Measurements from ENCODE around the gene PRG2.

The PRG2 gene

DNA sequence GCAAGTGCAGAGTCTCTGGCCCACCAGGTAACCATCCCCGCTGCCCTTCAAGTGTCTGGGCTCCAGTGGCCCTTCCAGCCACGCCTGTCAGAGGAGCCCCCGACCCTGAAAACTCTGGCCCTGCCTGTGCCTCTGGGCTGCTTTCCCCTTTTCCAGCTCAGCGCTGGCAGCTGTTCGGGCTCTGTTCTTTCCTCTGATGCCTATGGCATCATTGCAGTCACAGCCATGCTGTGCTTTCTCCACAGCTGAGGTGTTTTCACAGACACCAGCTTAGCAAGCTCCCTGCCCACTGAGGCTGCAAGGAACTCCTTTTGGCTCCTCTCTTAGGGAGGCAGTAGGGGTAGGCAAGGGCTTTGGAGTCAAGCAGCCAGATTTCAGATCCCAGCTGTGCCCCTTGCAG lies 31.1 kb downstream of the PRG2 start:
- H3K4me2 ChIP-seq (ENCODE audit: low read depth, low read length, poor library complexity, severe bottlenecking) = no peak overlapping the region
- TF ChIP-seq, protein P1, sequence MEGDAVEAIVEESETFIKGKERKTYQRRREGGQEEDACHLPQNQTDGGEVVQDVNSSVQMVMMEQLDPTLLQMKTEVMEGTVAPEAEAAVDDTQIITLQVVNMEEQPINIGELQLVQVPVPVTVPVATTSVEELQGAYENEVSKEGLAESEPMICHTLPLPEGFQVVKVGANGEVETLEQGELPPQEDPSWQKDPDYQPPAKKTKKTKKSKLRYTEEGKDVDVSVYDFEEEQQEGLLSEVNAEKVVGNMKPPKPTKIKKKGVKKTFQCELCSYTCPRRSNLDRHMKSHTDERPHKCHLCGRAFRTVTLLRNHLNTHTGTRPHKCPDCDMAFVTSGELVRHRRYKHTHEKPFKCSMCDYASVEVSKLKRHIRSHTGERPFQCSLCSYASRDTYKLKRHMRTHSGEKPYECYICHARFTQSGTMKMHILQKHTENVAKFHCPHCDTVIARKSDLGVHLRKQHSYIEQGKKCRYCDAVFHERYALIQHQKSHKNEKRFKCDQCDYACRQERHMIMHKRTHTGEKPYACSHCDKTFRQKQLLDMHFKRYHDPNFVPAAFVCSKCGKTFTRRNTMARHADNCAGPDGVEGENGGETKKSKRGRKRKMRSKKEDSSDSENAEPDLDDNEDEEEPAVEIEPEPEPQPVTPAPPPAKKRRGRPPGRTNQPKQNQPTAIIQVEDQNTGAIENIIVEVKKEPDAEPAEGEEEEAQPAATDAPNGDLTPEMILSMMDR (IDR thresholded peaks at IDR 0.05; ENCODE audit: insufficient read depth, low read length, poor library complexity, severe bottlenecking) = no peak
- TF ChIP-seq EZH2phosphoT487 (conservative IDR thresholded peaks at IDR 0.05; ENCODE audit: low read length) = no peak

DNA sequence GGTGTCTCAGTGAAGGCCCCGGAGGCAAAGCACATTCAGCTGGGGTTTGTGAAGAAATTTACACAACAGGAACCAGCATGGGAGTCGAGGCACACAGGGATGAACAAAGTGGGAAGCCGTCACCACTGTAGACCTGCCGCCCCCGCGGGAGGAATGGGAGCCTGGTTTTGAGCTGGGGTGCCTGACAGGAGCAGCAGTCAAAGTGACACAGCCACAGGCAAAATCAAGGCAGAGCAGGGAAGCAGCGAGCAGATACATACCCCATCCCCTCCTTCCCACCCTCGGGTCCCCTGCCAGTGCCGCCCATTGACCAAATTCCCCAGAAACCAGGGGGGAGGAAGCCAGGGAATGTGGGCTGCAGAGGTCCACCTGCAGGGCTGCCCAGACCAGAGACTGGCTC lies 31.5 kb downstream of the PRG2 start:
- Histone ChIP-seq H3K27ac (ENCODE audit: low read depth, low read length) (no peak overlapping the region), H3K9me2 (replicated peaks; ENCODE audit: insufficient read depth, low read length) (no peaks in the 10 kb centered on the region), H3K79me2 (ENCODE audit: insufficient read depth, low read length) (no peaks in the 10 kb centered on the region), H3K9me3 (ENCODE audit: insufficient read depth, low read length) (no peaks in the 10 kb centered on the region), H3K4me2 (ENCODE audit: low read depth, low read length, poor library complexity, severe bottlenecking) (no peak overlapping the region), H3K27me3 (ENCODE audit: low read length) (no peaks in the 10 kb centered on the region), H3K4me3 (ENCODE audit: insufficient read depth, low read length, poor library complexity, severe bottlenecking) (no peak overlapping the region), H2AFZ (ENCODE audit: low read depth, low read length, severe bottlenecking) (no peak overlapping the region), H3K9ac (ENCODE audit: low read length) (no peak overlapping the region), H4K20me1 (ENCODE audit: low read depth, low read length) (no peaks in the 10 kb centered on the region), H3F3A (ENCODE audit: insufficient read depth) (no peaks in the 10 kb centered on the region), H3K36me3 (ENCODE audit: low read length) (no peaks in the 10 kb centered on the region)
- TF ChIP-seq, protein P1 (IDR thresholded peaks at IDR 0.05; ENCODE audit: insufficient read depth, low read length, poor library complexity, severe bottlenecking) = no peak
- TF ChIP-seq EZH2phosphoT487 (conservative IDR thresholded peaks at IDR 0.05; ENCODE audit: low read length) = no peak

More for the DNA sequence above, 31.1 kb downstream of the PRG2 start:
- H3K27ac ChIP-seq (ENCODE audit: low read depth, low read length) = no peak overlapping the region
- no peaks in the 10 kb centered on the region for H3K9me3 ChIP-seq (ENCODE audit: insufficient read depth, low read length)
- H3K79me2 ChIP-seq (ENCODE audit: insufficient read depth, low read length) = no peaks in the 10 kb centered on the region
- H3K9me2 ChIP-seq (replicated peaks; ENCODE audit: insufficient read depth, low read length) = no peaks in the 10 kb centered on the region
- H2AFZ ChIP-seq (ENCODE audit: low read depth, low read length, severe bottlenecking) = no peak overlapping the region
- H3F3A ChIP-seq (ENCODE audit: insufficient read depth) = no peaks in the 10 kb centered on the region
- no peaks in the 10 kb centered on the region for H4K20me1 ChIP-seq (ENCODE audit: low read depth, low read length)
- no peak overlapping the region for H3K9ac ChIP-seq (ENCODE audit: low read length)
- no peaks in the 10 kb centered on the region for H3K27me3 ChIP-seq (ENCODE audit: low read length)
- H3K36me3 ChIP-seq (ENCODE audit: low read length) = no peaks in the 10 kb centered on the region
- no peak overlapping the region for H3K4me3 ChIP-seq (ENCODE audit: insufficient read depth, low read length, poor library complexity, severe bottlenecking)

DNA sequence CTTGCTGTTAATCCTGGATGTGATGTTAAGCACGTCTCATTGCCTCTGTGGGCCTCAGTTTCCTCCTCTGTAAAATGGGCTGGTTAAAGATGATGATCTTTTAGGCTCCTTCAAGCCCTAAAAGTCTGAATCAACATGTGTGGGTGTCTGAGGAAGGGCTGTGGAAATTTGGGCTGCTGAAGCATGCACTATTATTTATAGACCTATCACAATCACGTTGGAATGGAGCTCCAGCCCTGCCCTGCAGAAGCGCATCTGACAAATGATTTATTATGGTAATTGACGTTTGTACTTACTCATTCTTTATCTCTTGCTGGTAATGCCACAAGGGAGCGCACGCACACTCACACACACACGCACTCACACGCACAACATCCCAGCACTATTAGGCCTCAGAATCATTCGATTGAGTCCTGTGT lies 31.9 kb downstream of the PRG2 start:
- Histone ChIP-seq H3K27ac (ENCODE audit: low read depth, low read length) (no peak overlapping the region), H3K9ac (ENCODE audit: low read length) (no peak overlapping the region), H3K27me3 (ENCODE audit: low read length) (no peaks in the 10 kb centered on the region), H2AFZ (ENCODE audit: low read depth, low read length, severe bottlenecking) (no peak overlapping the region), H4K20me1 (ENCODE audit: low read depth, low read length) (no peaks in the 10 kb centered on the region), H3K79me2 (ENCODE audit: insufficient read depth, low read length) (no peaks in the 10 kb centered on the region), H3K9me3 (ENCODE audit: insufficient read depth, low read length) (no peaks in the 10 kb centered on the region), H3F3A (ENCODE audit: insufficient read depth) (no peaks in the 10 kb centered on the region), H3K4me3 (ENCODE audit: insufficient read depth, low read length, poor library complexity, severe bottlenecking) (no peak overlapping the region), H3K9me2 (replicated peaks; ENCODE audit: insufficient read depth, low read length) (no peaks in the 10 kb centered on the region), H3K4me2 (ENCODE audit: low read depth, low read length, poor library complexity, severe bottlenecking) (no peak overlapping the region), H3K36me3 (ENCODE audit: low read length) (no peaks in the 10 kb centered on the region)
- TF ChIP-seq, protein P1 (IDR thresholded peaks at IDR 0.05; ENCODE audit: insufficient read depth, low read length, poor library complexity, severe bottlenecking) = no peak

DNA sequence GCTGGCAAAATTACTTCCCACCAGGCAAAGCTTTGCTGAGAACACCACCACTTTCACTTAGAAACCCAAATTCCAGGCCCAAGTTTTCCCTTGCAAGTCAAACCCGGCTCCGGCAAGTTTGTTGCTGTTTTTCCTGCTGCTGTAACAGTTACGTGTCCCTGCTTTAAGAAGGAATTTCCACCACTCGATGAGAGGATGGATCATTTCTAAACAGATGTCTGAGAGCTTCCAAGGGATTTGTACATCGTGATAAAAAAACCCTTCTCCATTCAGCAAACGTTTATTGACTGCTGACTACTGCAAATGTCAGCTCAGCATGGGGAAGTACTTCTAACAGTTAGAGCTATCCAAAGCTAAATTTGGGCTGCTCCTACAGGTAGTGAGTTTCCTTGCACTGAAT lies 32.6 kb downstream of the PRG2 start:
- H3K4me2 ChIP-seq (ENCODE audit: low read depth, low read length, poor library complexity, severe bottlenecking) = no peak overlapping the region
- no peaks in the 10 kb centered on the region for H3K27me3 ChIP-seq (ENCODE audit: low read length)
- TF ChIP-seq EZH2phosphoT487 (conservative IDR thresholded peaks at IDR 0.05; ENCODE audit: low read length) = no peak
- TF ChIP-seq, protein P1 (IDR thresholded peaks at IDR 0.05; ENCODE audit: insufficient read depth, low read length, poor library complexity, severe bottlenecking) = no peak
- H2AFZ ChIP-seq (ENCODE audit: low read depth, low read length, severe bottlenecking) = no peak overlapping the region
- no peak overlapping the region for H3K9ac ChIP-seq (ENCODE audit: low read length)
- H3K36me3 ChIP-seq (ENCODE audit: low read length) = no peaks in the 10 kb centered on the region
- no peaks in the 10 kb centered on the region for H3K9me2 ChIP-seq (replicated peaks; ENCODE audit: insufficient read depth, low read length)
- no peaks in the 10 kb centered on the region for H3K9me3 ChIP-seq (ENCODE audit: insufficient read depth, low read length)
- no peaks in the 10 kb centered on the region for H3F3A ChIP-seq (ENCODE audit: insufficient read depth)
- H4K20me1 ChIP-seq (ENCODE audit: low read depth, low read length) = no peaks in the 10 kb centered on the region
- H3K4me3 ChIP-seq (ENCODE audit: insufficient read depth, low read length, poor library complexity, severe bottlenecking) = no peak overlapping the region
- H3K27ac ChIP-seq (ENCODE audit: low read depth, low read length) = no peak overlapping the region
- H3K79me2 ChIP-seq (ENCODE audit: insufficient read depth, low read length) = no peaks in the 10 kb centered on the region
